Measurements from ENCODE around the gene TFF2.

The TFF2 gene

GRCh38 chr21:42366292-42367010, 15.7 kb upstream of the TFF2 start, which contains the start of gene TFF1:
Gene TFF1 (minus strand): TSS chr21:42366535. CDS start chr21:42366495, 40 bp downstream.
- DNase-seq (ENCODE audit: low read depth): no peak

GRCh38 chr21:42365770-42366169, 15.0 kb upstream of the TFF2 start:
- no peak for DNase-seq (ENCODE audit: low read depth)

DNA sequence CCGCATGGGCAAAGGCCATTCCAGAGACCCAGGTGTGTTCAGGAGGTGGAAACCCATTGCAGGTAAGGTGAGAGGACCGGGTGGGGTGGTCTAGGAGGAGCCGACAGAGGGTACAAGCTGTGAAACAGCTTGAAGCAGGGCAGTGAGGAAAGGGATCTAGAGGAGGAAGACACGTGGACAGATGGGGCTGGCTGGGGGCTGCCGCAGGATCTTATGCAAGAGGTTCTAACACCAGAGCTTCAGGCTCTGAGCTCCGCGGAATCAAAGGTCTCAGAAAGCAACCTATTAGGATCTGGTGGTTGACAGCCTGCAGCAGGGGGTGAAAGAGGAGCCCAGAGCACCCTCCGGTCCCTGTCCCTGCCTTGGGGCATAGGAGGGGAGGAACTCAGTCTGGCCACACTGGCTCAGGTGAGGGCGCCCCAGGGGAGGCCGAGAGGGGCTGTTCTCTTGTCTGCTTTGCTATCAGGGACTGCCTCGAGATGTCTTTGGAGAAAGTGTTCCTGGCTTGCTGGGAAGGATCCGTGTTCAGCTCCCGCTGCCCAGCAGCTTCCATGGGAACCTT, 13.6 kb upstream of the TFF2 start:
- DNase-seq (ENCODE audit: low read depth): no peak

- DNase-seq (ENCODE audit: low read depth): no peak
Observed at GRCh38 chr21:42363312-42363711, 12.5 kb upstream of the TFF2 start.

GRCh38 chr21:42362700-42363099, 11.9 kb upstream of the TFF2 start:
- no peak for DNase-seq (ENCODE audit: low read depth)

GRCh38 chr21:42362198-42362597, 11.4 kb upstream of the TFF2 start:
- DNase-seq (ENCODE audit: low read depth): no peak

DNA sequence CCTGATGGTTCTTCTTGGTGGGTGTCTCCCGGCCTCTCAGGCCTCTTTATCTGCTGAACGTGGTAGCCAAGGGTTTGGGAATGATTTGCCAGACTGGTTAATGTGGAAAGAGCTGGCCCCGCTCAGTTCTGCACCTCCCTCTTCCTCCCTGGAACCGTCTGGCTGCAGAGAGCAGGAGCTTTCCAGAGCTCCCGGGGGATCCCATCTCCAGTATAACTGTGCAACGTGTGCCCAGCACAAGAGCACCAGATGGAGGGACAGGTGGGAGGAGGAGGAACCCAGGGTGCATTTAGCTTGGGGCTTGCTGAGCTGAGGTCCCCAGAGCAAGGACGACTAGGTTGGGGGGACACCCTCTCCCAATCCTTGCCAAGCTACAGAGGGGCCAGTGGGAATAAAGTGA, 10.5 kb upstream of the TFF2 start:
- no peak for DNase-seq (ENCODE audit: low read depth)

DNA sequence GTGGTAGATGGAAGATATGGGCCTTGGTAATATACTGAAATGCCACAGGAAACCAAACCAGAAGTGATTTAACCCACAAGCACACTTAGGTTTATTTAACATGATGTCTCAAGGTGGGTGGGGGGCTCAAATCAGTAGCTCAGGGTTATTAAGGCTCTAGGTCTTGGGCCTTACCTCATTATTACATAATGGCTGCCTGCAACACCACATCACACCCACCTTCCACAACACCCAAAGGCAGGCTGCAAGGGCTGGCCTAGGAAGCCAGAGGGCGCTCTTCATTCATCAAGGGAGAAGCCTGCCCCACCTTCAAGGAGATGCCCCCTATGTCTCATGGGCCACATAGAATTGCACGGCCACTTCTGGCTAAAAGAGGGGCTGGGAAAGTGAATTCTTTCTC, 9.5 kb upstream of the TFF2 start:
- no peak for DNase-seq (ENCODE audit: low read depth)

DNA sequence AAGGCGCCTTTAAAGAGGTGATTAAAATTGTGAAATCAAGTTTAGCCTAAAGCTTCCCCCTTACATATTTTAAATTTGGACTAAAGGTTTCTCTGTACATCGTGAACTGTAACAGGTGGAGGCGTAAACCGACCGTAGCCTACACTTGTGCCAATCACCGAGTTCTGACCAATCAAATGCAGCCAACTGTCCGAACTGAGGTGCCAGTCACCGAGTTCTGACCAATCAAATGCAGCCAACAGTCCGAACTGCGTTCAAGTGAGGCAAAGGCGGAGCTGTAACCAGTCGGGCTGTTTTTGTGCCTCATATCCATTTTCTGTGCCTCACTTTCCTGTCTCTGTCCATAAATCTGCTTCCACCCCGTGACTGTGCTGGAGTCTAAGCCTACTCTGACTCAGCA, 8.1 kb upstream of the TFF2 start:
- no peak for DNase-seq (ENCODE audit: low read depth)

DNA sequence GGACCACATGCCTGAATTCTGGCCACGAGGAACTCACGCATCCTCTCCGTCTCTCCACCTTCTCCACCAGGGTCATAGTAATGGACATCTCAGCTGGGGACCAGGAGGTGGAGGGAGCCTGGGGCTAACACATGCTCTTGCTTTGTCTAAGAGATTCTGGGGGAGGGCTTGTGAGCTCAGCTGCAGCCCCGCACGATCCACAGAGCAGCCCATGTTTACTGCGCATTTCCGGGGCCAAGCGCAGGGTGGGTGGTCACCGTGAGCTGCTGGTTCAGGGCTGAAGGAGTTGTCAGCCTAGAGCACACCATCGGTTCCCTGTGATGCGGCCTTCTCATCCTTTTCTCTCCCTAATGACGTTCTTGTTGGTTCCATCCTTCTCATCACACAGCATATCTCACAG, 7.5 kb upstream of the TFF2 start:
- no peak for DNase-seq (ENCODE audit: low read depth)

DNA sequence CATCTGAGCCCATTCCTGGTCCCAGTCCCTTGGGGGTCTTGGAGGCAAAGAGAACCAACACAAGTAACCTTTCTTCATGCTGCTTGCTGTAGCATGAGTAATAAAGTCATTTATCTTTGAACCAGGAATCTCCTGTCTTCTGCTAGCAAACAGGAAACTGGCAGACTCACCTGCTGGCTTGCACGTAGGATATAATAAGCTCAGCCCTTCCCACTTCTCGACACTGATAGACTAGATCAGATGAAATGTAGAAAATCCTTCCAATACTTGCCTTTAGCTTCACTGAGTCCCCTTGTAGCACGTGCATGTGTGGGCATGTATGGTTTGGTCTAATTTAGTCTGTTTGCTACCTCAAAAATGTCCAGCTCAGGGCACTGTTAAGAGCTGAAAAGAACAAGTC, 6.5 kb upstream of the TFF2 start:
- DNase-seq (ENCODE audit: low read depth): no peak

GRCh38 chr21:42356650-42357049, 5.9 kb upstream of the TFF2 start:
- no peak for DNase-seq (ENCODE audit: low read depth)

DNA sequence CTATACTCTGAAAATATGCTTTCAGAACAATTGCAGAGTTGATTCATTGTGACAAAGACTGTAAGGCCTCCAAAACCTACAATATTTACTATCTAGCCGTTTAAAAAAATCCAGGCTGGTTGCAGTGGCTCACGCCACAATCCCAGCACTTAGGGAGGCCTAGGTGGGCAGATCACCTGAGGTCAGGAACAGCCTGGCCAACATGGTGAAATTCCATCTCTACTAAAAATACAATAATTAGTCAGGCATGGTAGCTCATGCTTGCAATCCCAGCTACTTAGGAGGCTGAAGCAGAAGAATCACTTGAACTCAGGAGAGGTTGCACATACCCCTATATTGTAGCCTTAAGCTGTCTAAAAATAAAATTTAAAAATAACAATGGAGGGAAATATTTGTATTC, 5.3 kb upstream of the TFF2 start:
- no peak for DNase-seq (ENCODE audit: low read depth)

GRCh38 chr21:42353623-42354022, 2.8 kb upstream of the TFF2 start:
- DNase-seq (ENCODE audit: low read depth): no peak

DNA sequence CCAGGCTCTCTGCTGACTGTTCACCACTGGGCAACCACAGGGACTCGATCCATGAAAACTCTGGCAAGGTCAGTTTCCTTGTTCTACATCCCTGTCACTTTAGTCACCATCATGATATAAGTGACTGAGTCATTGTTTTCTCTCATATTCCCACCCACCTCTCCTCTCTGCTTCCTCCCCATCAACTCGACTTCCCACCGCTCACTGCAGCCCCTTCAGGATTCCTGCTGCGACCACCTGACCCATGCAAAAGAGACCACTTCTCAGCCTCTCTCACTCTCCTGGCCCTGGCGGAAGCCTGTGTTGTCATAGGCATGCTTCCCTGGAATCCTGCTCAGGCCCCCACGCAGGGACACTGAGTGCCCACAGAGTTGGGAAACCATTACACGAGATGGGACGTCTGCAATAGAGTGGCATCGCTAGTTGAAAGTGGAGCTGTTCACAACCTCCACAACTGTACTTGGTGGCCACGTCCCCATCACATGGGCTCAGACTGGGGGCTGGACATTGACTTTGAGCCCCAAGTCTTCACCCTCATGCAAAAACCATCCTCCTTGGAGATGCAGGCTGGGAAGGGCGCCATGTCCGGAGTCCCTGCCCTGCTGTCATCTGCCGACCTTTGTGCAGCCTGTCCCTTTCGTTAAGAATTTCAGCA, 1.8 kb upstream of the TFF2 start:
- no peak for DNase-seq (ENCODE audit: low read depth)

DNA sequence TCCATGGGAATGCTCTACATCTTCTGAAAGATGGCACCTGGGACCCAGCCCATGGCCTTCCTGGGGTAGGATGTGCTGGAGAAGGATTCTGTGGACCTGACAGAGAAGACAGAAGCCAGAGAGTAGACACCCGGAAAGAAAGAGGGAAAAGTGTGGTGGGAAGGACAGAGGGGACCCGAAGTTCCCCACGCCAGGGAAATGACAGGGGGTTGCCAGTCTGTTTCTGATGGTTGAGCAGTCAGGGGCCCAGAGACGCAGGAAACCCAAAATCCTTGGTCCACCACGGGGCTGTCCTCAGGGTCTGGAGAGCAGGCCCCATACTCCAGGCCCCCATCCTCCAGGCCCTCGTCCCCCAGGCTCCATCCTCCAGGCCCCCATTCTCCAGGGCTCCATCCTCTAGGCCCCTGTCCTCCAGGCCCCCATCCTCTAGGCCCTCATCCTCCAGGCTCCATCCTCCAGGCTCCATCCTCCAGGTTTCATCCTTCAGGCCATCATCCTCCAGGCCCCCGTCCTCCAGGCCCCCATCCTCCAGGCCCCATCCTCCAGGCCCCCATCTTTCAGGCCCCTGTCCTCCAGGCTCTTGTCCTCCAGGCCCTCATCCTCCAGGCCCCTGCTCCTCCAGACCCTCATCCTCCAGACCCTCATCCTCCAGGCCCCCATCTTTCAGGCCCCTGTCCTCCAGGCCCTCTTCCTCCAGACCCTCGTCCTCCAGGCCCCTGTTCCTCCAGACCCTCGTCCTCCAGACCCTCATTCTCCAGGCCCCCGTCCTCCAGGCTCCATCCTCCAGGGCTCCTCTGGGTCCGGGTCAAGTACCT, 1.0 kb upstream of the TFF2 start:
- DNase-seq (ENCODE audit: low read depth): no peak

- no peak for DNase-seq (ENCODE audit: low read depth)
Observed at GRCh38 chr21:42350318-42350910, 380 bp downstream of the TFF2 start.

DNA sequence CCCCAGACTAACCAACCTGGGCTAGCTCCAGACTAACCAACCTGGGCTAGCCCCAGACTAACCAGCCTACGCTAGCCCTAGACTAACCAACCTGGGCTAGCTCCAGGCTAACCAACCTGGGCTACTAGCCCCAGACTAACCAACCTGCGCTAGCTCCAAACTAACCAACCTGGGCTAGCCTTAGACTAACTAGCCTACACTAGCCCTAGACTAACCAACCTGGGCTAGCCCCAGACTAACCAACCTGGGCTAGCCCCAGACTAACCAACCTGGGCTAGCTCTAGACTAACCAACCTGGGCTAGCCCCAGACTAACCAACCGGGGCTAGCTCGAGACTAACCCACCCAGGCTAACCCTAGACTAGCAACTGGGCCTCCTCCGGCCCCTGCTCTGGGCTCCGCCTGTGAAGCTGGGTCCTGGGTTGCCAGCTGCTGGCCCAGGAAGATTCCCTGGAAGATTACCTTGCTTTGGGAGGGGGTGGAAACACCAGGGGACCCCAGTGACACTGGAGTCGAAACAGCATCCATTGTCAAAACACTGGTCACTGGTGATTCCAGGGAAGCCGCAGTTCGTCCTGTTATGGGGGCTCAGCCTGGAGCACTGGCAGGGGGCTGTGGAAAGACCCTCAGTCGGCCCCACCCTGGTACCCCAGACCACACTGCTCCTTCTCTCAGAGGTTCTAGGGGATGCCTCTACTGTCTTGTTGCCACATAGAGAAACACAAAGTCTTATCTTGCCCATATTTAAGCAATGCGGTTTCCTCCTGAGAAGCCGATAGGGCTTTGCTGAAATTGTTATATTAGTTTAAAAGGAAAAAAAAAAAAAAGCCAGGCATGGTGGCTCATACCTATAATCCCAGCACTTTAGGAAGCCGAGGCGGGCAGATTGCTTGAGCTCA, 1.1 kb downstream of the TFF2 start:
- DNase-seq (ENCODE audit: low read depth): no peak

DNA sequence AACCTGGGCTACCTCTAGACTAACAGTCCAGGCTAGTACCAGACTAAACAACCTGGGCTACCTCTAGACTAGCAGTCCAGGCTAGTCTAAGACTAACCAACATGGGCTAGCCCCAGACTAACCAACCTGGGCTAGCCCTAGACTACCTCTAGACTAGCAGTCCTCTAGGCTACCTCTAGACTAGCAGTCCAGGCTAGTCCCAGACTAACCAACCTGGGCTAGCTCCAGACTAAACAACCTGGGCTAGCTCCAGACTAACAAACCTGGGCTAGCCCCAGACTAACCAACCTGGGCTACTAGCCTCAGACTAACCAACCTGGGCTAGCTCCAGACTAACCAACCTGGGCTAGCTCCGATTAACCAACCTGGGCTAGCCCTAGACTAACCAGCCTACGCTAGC, 2.0 kb downstream of the TFF2 start:
- DNase-seq (ENCODE audit: low read depth): no peak

GRCh38 chr21:42347601-42348327, 3.0 kb downstream of the TFF2 start:
- no peak for DNase-seq (ENCODE audit: low read depth)
